Stomach (tissue), 9 donors: ENCODE data around the gene CPSF4L. TPM values are rescaled to one million over a fixed set of nuclear protein-coding genes. Genes with fewer than 3 reads are reported as not detected.

ENCODE experiments used
- DNase-seq, 2 donors: peaks; one replicate each; pipeline versions ENCODE4 v3.0.0 to v3.0.0-alpha.2; 2013 to 2019
- H3K27ac ChIP-seq, 5 donors: fragments of 200-600 bp in 4 of 5; sonication (generic) in 4 of 5; one replicate each; pipeline ENCODE4 v1.5.1; 2013 to 2019; ENCODE audit warnings: mild to moderate bottlenecking in 1 of 5, moderate library complexity in 1 of 5
- H3K27me3 ChIP-seq, 3 donors: fragments of 200-600 bp; sonication (generic); one replicate each; pipeline ENCODE4 v1.5.1; 2017 to 2019; ENCODE audit warnings: mixed run types in 1 of 3
- H3K36me3 ChIP-seq, 4 donors: fragments of 200-600 bp; sonication (generic); 1 replicate in 3 of 4; 2 replicates in 1 of 4; pipeline ENCODE4 v1.5.1; 2016 to 2019
- H3K4me1 ChIP-seq, 4 donors: fragments of 200-600 bp; sonication (generic); one replicate each; pipeline ENCODE4 v1.5.1; 2016 to 2019
- H3K4me3 ChIP-seq, 4 donors: fragments of 200-600 bp; sonication (generic) in 3 of 4; one replicate each; pipeline ENCODE4 v1.5.1; 2016 to 2019; ENCODE audit warnings: mild to moderate bottlenecking in 1 of 4
- H3K9me3 ChIP-seq, 4 donors: fragments of 200-600 bp; sonication (generic); one replicate each; pipeline ENCODE4 v1.5.1; 2016 to 2019
- CTCF ChIP-seq, 7 experiments: fragments of 450-650 bp in 4 of 7; fragments of 200-600 bp in 3 of 7; sonication (generic) in 3 of 7; IDR thresholded peaks; one replicate each; pipeline ENCODE4 v1.5.1; 2016 to 2019; ENCODE audit warnings: antibody characterized with exemption in 7 of 7, control low read depth in 2 of 7, mild to moderate bottlenecking in 1 of 7
- EP300 ChIP-seq: sonication (generic); formaldehyde crosslinking; IDR thresholded peaks from one replicate; pipeline ENCODE4 v1.6.1; 2017; ENCODE audit warnings: antibody characterized with exemption
- POLR2A ChIP-seq, 4 donors: fragments of 450-650 bp; IDR thresholded peaks; one replicate each; pipeline ENCODE4 v1.6.1; 2016; ENCODE audit warnings: antibody characterized with exemption in 4 of 4, control low read depth in 2 of 4, mild to moderate bottlenecking in 1 of 4, moderate library complexity in 1 of 4
- POLR2AphosphoS5 ChIP-seq, 3 donors: sonication (generic); formaldehyde crosslinking; IDR thresholded peaks; one replicate each; pipeline ENCODE4 v1.6.1; 2016; ENCODE audit warnings: antibody characterized with exemption in 3 of 3
- WGBS, 5 donors: extraction: QIAGEN DNeasy Blood & Tissue Kit in 3 of 5; methylation state at CpG; one replicate each; pipeline versions ENCODE4 v1.1.5 to v1.1.7; 2013 to 2018; 5-methylcytosine and 5-hydroxymethylcytosine counted together
- intact Hi-C: fragments of 100-400 bp; cut with DNase I; formaldehyde crosslinking; loops from one replicate; pipeline ENCODE4 v1.15.1; 2023; ENCODE audit warnings: low total_unique reads
- polyA plus RNA-seq, 3 donors: library from polyadenylated mRNA; stranded (reverse); fragments of 200-250 nt; gene quantifications; one replicate each; pipeline ENCODE4 v1.2.3, GENCODE V29; 2013
- total RNA-seq, 5 donors: library from RNA; depleted of rRNA; stranded (reverse); fragments of >200 nt; gene quantifications; one replicate each; pipeline versions ENCODE4 v1.1.0 to v1.2.3, GENCODE V29; 2014 to 2016
- donor health status: healthy with polysubstance abuse.
- donor health status: Bipolar disorder and iron deficiency.
- donor health status: healthy.

Gene CPSF4L
- total and polyA plus RNA-seq, 8 donors, result not detected

GRCh38 chr17:73208139-73208827 is 53.4 kb downstream of the CPSF4L start:
- Histone ChIP-seq H3K27ac (no peak overlapping the region), H3K36me3 (peaks cover 37 to 79% (median 68%) of the 10 kb centered on the region in 4 donors), H3K9me3 (no peaks in the 10 kb centered on the region), H3K4me1 (peaks cover 9 to 21% (median 11%) of the 10 kb centered on the region in 4 donors), H3K27me3 (no peaks in the 10 kb centered on the region), H3K4me3 (no peak overlapping the region)
- 85 to 93% (median 90%) methylated on average over 16 of the region's 16 CpGs for WGBS, 5 donors
- DNase-seq, result no peak
- TF ChIP-seq CTCF (IDR thresholded peaks at IDR 0.05) (no peak), POLR2A (IDR thresholded peaks at IDR 0.05) (no peak), POLR2AphosphoS5 (IDR thresholded peaks at IDR 0.05) (no peak)
- intact Hi-C loops, result no loop called here

DNA sequence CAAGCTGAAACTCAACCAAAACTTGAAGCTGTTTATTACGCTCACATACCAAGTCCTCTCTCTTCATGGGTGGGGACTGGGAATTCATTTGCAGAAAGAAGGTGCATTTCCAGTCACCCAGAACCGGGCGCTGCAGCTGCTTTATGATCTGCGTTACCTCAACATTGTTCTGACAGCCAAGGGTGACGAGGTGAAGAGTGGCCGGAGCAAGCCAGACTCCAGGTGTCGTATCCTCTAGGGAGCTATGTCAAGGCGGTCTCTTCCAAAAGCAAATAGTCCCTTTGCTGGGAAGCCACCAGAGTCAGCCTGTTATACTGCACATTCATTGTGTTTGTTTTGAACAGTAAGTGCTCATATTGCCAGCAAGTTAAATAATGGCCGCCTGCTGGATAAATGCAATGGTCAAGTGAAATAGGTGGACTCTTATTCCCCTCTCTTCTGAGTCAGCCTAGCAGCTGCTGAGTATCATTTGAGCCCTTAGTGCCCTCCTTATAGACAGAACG is 56.2 kb downstream of the CPSF4L start:
- peak in 1 of 2 donors; percentile 28 for DNase-seq
- peaks cover 62 to 96% (median 96%) of the 10 kb centered on the region in 4 donors for H3K36me3 ChIP-seq
- H3K27me3 ChIP-seq, result no peaks in the 10 kb centered on the region
- no peak overlapping the region for H3K27ac ChIP-seq
- intact Hi-C loops, result no loop called here
- peaks cover 21 to 43% (median 26%) of the 10 kb centered on the region in 4 donors for H3K4me1 ChIP-seq
- no peaks in the 10 kb centered on the region for H3K9me3 ChIP-seq
- no peak overlapping the region for H3K4me3 ChIP-seq
- TF ChIP-seq CTCF (IDR thresholded peaks at IDR 0.05) (no peak), EP300 (no peak), POLR2AphosphoS5 (IDR thresholded peaks at IDR 0.05) (no peak), POLR2A (IDR thresholded peaks at IDR 0.05) (no peak)
- WGBS, 5 donors, result 77 to 88% (median 79%) methylated on average over 10 of the region's 10 CpGs

GRCh38 chr17:73203788-73204479 is 57.7 kb downstream of the CPSF4L start:
- H3K27ac ChIP-seq, result peak overlapping the region; percentile 52 to 79 (median 58)

More at GRCh38 chr17:73203788-73204479, 57.7 kb downstream of the CPSF4L start:
- Histone ChIP-seq H3K27me3 (no peaks in the 10 kb centered on the region), H3K9me3 (no peaks in the 10 kb centered on the region), H3K36me3 (peaks cover 67 to 100% (median 100%) of the 10 kb centered on the region in 4 donors), H3K4me1 (peaks cover 21 to 43% (median 26%) of the 10 kb centered on the region in 4 donors), H3K4me3 (no peak overlapping the region)
- TF ChIP-seq POLR2AphosphoS5 (IDR thresholded peaks at IDR 0.05), result no peak
- no peak for TF ChIP-seq POLR2A (IDR thresholded peaks at IDR 0.05)
- no peak for TF ChIP-seq CTCF (IDR thresholded peaks at IDR 0.05)
- TF ChIP-seq EP300, result no peak
- intact Hi-C loops, result no loop called here
- 36 to 59% (median 44%) methylated on average over 10 of the region's 10 CpGs for WGBS, 5 donors
- DNase-seq, result peak in 1 of 2 donors; percentile 52
